ENCODE data around the gene NLRP1.

The NLRP1 gene

GRCh38 chr17:5571281-5571680, 13.0 kb downstream of the NLRP1 start:
- H3K9me3 ChIP-seq (ENCODE audit: insufficient read depth, low read depth, low read length), result no peaks in the 10 kb centered on the region
- no peak overlapping the region for H3K9ac ChIP-seq (ENCODE audit: low read depth, low read length, poor library complexity, severe bottlenecking)
- H4K20me1 ChIP-seq (ENCODE audit: insufficient read depth, low read length, poor library complexity, severe bottlenecking), result no peaks in the 10 kb centered on the region
- no peaks in the 10 kb centered on the region for H3K79me2 ChIP-seq (ENCODE audit: insufficient read depth, low read length)
- H3K4me3 ChIP-seq (ENCODE audit: low read length, poor library complexity, severe bottlenecking), result no peak overlapping the region
- H3F3A ChIP-seq (ENCODE audit: low read depth), result no peaks in the 10 kb centered on the region
- H3K4me2 ChIP-seq (ENCODE audit: low read depth, low read length, poor library complexity, severe bottlenecking), result no peak overlapping the region
- H3K9me2 ChIP-seq (replicated peaks; ENCODE audit: low read depth, low read length), result no peaks in the 10 kb centered on the region
- H2AFZ ChIP-seq (ENCODE audit: low read length), result no peak overlapping the region
- TF ChIP-seq CTCF (conservative IDR thresholded peaks at IDR 0.05; ENCODE audit: low read length), result no peak
- TF ChIP-seq EZH2phosphoT487 (IDR thresholded peaks at IDR 0.05; ENCODE audit: borderline replicate concordance), result no peak
- no peaks in the 10 kb centered on the region for H3K36me3 ChIP-seq (ENCODE audit: insufficient read depth, low read length)
- no peaks in the 10 kb centered on the region for H3K27me3 ChIP-seq (ENCODE audit: insufficient read depth, low read length, poor library complexity, severe bottlenecking)
- H3K4me1 ChIP-seq (ENCODE audit: insufficient read depth, low read length, poor library complexity, severe bottlenecking), result no peaks in the 10 kb centered on the region

- Histone ChIP-seq H3K27me3 (ENCODE audit: insufficient read depth, low read length, poor library complexity, severe bottlenecking) (no peaks in the 10 kb centered on the region), H3K36me3 (ENCODE audit: insufficient read depth, low read length) (no peaks in the 10 kb centered on the region), H3K4me3 (ENCODE audit: low read length, poor library complexity, severe bottlenecking) (no peak overlapping the region), H3K79me2 (ENCODE audit: insufficient read depth, low read length) (no peaks in the 10 kb centered on the region), H3K9ac (ENCODE audit: low read depth, low read length, poor library complexity, severe bottlenecking) (no peak overlapping the region), H3K9me3 (ENCODE audit: insufficient read depth, low read depth, low read length) (no peaks in the 10 kb centered on the region), H2AFZ (ENCODE audit: low read length) (no peak overlapping the region), H3K4me1 (ENCODE audit: insufficient read depth, low read length, poor library complexity, severe bottlenecking) (no peaks in the 10 kb centered on the region), H3K4me2 (ENCODE audit: low read depth, low read length, poor library complexity, severe bottlenecking) (no peak overlapping the region), H3K9me2 (replicated peaks; ENCODE audit: low read depth, low read length) (no peaks in the 10 kb centered on the region), H3F3A (ENCODE audit: low read depth) (no peaks in the 10 kb centered on the region), H4K20me1 (ENCODE audit: insufficient read depth, low read length, poor library complexity, severe bottlenecking) (no peaks in the 10 kb centered on the region)
- TF ChIP-seq EZH2phosphoT487 (IDR thresholded peaks at IDR 0.05; ENCODE audit: borderline replicate concordance) (no peak), CTCF (conservative IDR thresholded peaks at IDR 0.05; ENCODE audit: low read length) (no peak)
These were observed 18.5 kb downstream of the NLRP1 start for GRCh38 chr17:5565808-5566207.

DNA sequence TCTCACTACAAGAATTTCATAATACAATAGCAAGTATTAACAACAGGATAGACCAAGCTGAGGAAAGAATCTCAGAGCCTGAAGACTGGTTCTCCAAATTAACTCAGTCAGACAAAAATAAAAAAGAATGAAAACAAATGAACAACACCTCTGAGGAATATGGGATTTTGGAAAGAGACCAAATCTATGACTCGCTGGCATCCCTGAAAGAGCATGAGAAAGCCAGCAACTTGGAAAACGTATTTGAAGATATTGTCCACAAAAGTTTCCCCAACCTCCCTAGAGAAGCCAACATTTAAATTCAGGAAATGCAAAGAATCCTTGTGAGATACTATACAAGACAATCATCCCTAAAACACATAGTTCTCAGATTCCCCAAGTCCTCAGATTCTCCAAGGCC, 20.9 kb downstream of the NLRP1 start:
- Histone ChIP-seq H3F3A (ENCODE audit: low read depth) (no peaks in the 10 kb centered on the region), H3K36me3 (ENCODE audit: insufficient read depth, low read length) (no peaks in the 10 kb centered on the region), H2AFZ (ENCODE audit: low read length) (no peak overlapping the region), H3K9ac (ENCODE audit: low read depth, low read length, poor library complexity, severe bottlenecking) (no peak overlapping the region), H3K4me3 (ENCODE audit: low read length, poor library complexity, severe bottlenecking) (no peak overlapping the region), H3K27me3 (ENCODE audit: insufficient read depth, low read length, poor library complexity, severe bottlenecking) (no peaks in the 10 kb centered on the region), H3K4me1 (ENCODE audit: insufficient read depth, low read length, poor library complexity, severe bottlenecking) (no peaks in the 10 kb centered on the region), H3K79me2 (ENCODE audit: insufficient read depth, low read length) (no peaks in the 10 kb centered on the region), H3K9me2 (replicated peaks; ENCODE audit: low read depth, low read length) (no peaks in the 10 kb centered on the region), H3K4me2 (ENCODE audit: low read depth, low read length, poor library complexity, severe bottlenecking) (no peak overlapping the region), H4K20me1 (ENCODE audit: insufficient read depth, low read length, poor library complexity, severe bottlenecking) (no peaks in the 10 kb centered on the region), H3K9me3 (ENCODE audit: insufficient read depth, low read depth, low read length) (no peaks in the 10 kb centered on the region)
- no peak for TF ChIP-seq EZH2phosphoT487 (IDR thresholded peaks at IDR 0.05; ENCODE audit: borderline replicate concordance)
- no peak for TF ChIP-seq CTCF (conservative IDR thresholded peaks at IDR 0.05; ENCODE audit: low read length)

Data from Loucy (cell line).